NCI-H748 treated with DMSO at 0.1 percent for 48 hours (cell line): ENCODE results near the gene UVSSA.

Experiments
- DNase-seq: peaks from one replicate; lab custom pipeline; 2025; lab: John Stamatoyannopoulos, UW

Gene UVSSA

DNA sequence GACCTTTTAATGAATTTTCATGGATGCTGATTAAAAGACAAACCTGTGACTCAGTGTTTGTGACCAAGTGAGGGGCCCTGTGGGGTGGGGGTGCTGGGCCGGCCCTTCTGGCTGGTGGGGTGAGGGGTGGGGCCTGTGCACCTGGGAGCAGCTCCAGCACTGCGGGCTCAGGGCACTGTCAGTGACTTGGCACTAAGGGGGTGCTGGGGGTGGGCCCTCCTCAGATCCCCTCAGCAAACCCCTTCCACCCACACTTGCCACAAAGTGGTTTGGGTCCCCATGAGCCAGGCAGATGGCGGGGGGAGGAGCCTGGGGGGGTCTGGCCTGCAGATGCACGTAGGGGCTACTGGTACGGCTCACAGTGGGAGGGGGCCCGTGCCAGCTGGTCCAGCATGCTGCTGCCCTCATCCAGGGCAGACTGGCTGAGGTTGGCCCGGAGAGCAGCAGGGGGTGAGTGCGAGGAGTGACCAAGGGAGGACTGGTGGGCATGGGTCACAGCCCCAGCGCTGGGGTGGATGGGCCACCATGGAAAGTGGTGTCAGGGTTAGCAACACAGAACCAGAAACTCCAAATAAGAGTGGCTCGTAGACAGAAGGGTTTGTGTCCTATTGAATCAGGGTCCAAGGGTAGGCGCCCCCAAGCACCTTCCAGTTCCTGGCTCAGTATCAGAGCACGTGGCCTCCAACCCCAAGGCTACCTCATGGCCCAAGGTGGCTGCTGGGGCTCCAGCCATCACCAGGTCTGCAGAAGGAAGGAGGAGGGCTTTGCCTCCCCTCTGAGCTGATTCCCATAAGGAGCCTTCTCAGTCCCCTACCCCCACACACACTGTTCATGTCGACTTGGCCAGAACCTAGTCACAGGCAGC is 49.2 kb downstream of the UVSSA start:
- DNase-seq = no peak

DNA sequence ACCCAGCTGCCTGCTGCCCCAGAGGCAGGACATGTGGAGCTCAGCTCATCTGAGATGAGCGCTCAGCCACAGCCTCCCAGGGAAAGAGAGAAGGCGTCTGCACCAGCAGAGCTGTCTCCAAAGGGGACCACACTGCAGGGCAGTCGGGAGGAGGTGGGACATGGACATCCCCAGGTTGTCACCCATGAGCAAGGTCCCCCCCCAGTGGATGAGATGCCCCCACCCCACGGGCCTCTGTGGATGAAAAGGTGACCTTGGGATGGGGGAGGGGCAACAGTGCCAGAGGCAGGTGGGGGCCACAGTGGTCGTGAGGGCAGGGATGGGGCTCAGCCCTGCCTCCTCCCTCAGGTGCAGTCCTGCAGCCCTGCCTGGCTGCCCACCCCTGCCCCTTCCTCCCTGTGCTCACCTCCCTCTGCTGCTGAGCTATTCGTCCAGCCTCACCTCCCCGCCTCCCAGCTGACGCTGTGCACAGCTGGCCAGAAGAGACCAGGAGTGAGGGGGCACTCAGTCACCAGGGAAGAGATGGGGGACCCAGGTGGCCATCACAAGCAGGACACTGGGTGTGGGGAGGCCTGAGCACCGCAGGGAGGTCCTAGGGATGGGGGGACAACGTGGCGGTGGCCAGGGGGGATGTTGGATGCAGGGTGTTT is 49.9 kb downstream of the UVSSA start:
- no peak for DNase-seq

DNA sequence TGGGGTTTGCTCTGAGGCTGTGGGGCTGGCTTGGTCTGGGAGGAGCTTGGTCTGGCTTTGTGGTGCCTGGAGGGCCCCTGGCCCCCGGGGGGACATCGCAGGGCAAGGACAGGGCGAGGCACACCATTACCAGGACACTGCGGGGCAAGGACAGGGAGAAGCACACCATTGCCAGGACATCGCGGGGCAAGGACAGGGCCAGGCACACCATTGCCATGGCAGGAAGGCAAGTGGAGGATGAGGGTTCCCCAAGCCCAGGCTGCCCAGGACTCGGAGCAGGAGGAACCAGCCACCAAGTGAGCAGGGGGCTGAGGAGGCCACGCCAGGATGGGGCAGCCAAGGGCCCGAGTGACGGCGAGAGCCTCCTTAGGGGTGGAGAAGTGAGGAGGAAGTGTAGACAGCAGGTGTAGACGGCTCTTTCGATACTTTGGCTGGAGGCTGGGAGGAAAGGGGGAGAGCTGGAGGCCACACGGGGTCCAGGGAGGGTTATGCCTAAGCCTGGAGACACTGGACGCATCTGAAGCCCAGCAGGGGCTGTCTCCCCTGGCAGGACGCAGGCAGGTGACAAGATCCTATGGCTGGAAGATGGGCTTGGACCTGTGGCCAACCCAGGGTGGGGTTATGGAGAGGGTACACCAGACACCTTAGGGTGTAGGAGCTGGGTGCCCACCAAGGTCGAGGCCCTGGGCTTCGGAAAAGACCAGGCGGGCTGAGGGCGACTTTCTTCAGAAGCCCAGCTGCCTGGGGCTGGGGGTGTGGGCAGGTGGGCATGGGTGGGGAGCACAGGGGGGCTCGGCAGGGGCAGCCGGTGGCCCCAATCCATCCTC is 51.9 kb downstream of the UVSSA start:
- no peak for DNase-seq

DNA sequence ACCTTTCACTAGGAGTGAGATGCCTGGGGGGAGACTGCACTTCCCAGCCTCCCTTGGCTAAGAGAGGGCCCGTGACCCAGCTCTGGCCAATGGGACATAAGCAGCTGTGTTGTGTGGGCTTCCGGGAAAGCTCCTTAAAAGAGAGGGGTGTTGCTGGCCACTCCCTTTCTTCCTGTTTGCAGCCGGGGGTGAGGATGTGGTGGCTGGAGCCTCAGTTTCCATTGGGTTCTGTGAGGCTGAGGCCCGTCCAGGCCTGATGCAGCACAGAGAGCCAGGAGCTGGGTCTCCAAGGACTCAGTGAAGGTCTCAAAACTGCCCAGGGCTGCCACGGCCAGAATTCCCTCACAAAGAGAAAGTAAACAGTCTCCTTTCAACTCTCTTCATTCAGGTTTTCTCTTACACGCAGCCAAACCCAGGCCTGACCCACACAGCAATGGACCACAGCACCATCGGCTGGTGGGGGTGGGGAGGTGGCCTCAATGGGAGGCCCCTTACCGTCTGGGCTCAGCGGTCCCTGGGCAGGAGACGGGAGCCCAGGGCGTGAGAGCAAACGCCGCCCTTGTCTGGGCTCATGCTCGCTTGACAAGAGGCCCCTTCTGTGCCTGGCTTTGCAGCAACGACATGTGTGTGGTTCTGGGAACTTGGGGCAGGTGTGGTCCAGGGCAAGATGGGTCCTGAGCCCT is 52.6 kb downstream of the UVSSA start:
- no peak for DNase-seq

GRCh38 chr4:1400191-1400805 is 53.3 kb downstream of the UVSSA start:
- DNase-seq = no peak

DNA sequence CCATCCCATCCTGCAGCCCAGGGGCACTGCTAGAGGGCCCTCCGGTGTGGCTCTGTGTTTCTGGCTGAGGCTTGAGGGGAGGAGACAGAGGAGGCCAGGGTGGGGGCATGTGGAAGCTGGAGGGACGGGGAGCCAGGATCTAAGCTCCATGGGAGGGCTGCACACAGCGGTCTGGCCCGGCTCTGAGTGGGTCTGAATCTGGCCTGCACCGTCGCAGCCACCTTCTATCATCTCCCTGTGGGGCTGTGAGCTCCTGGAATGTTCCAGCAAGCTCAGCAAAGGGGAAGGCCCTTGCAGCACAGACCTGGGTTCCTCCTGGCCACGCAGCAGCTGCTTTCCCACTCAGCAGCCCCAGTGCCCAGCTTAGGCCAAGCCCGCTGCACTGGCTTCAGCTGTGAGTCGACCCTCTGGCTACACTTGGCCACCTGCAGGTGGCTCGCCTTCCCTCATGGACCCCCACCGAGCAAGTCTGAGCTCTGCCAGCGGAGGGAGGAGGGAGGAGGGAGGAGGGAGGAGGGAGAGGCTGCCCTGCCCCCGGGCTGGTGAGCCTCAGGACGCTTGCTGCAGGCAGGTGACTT is 53.9 kb downstream of the UVSSA start:
- DNase-seq = no peak

DNA sequence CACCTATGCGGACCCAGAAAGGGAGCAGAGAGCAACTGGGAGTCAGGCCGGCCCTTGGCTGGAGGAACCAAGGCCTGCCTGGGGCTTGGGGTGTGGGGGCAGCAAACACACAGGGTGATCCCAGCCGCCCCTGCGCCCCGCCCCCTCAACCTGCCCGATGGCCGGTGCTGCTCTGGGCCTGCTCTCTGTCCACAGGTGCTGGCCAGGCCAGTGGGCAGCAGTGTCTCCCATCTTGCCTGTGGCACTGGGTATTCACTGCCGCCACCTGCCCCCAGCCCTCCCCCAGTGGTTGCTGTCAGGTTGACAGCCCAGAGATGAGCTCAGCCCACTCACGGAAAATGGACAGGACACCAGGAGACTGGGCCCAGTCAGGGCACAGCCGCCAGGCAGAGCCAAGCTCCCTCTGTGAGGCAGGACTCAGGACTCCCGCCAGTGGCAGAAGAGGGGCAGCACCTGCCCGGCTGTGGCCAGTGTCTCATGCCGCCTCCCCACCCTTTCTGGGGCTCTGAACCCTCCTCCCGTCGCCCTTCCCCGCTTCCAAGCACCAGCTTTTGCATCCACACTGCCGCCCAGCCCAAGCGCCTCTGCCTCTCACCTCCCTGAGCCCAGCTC is 54.5 kb downstream of the UVSSA start:
- no peak for DNase-seq

DNA sequence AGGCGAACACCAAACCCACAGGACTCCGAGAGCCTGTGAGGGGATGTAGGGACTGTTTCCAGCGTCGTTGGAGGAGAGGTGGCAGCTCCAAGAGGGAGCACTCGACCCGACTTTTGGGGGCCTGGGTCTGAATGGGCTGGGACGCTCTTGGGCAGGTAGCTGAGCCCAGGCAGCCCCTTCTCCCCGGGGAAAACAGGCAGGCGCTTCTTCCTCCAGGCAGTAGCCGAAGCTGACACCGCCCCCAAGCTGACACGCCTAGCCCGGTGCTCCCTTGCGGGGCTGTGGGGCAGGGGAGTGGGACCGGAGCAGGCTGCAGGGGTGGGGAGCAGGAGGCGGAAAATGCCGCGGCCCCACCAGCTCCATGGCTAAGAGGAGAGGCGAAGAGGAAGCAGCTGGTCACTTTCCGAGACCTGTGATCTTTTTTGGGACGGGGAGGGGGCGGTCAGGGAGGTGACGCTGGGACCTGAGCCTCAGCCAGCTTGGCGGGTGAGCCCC is 55.1 kb downstream of the UVSSA start:
- DNase-seq = no peak

DNA sequence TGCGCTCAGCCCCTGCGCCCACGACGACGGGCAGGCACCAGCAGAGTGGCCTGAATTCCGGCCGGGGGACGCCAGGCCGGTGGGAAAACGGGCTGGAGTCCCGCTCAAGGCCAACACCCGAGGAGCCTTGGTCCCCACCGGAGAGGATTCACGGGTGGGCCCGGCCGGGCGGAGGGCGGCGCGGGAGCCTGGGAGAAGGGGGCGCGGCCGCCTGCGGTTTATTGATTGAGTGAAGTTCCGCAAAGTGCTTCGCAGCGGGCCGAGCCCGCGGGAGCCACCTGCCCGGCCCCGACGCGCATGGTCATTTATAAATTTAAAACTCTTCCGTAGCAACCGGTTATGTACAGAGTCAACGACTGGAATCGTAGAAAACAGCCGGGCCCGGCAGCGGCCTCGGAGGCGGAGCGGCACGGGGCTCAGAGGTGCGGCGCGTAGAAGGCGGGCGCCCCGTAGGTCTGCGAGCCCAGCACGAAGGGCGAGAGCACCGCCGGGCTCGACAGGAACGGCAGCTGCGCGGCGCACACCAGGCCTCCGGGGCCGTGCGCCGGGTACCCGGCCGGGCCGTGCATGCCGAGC is 55.6 kb downstream of the UVSSA start:
- no peak for DNase-seq

DNA sequence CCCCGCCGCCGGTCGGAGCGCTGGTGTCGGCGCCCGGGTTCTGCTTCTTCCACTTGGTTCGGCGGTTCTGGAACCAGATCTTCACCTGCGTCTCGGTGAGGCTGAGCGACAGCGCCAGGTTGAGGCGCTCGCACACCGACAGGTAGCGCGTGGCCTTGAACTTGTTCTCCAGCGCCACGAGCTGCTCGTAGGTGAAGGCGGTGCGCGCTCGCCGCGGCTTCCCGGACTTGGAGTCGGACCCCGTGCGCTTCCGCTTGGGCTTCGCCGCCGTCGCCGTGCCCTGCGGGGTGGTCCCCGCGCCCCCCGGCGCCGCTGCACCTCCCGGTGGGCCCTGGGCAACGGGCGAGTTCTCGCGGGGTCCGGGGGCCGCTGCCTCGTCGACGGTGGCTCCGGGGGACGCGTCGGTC is 56.2 kb downstream of the UVSSA start:
- no peak for DNase-seq

GRCh38 chr4:1403591-1404572 is 56.9 kb downstream of the UVSSA start:
- DNase-seq = no peak

DNA sequence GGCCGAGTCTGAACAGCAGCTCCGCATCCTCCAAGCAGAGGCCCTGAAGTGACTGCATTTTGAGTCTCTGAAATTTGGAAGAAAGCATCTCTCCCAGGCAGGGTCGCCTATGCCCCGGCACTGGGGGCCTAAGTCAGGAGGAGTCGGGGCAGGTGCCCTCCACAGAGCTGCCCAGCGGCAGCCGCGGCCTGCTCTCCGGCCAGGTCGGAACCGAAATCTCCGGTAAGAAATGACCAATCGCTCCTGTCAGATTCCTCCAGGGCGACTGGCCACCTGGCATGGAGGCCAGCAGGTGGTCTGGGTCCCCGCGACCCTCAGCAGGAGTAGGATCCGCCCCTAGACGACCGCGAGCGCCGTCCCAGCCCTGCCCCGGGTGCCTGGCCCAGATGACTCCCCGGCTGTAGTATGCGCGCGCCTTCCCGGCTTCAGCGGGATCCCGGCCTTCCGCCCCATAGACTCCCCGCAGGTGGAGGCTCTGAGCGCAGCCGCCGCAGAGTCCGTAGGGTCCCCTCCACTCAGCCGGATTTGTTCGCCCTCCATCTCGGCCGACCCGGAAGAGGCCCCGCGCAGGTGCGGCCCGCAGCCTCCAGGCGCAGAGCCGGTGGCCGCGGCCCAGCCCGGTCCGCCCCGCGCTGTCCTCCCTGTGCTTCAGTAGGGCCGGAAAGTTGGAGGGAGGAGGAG is 57.7 kb downstream of the UVSSA start:
- DNase-seq = no peak

- no peak for DNase-seq
Measured at GRCh38 chr4:1405254-1405635, 58.2 kb downstream of the UVSSA start.

GRCh38 chr4:1405636-1406393 is 58.8 kb downstream of the UVSSA start:
- DNase-seq = no peak

DNA sequence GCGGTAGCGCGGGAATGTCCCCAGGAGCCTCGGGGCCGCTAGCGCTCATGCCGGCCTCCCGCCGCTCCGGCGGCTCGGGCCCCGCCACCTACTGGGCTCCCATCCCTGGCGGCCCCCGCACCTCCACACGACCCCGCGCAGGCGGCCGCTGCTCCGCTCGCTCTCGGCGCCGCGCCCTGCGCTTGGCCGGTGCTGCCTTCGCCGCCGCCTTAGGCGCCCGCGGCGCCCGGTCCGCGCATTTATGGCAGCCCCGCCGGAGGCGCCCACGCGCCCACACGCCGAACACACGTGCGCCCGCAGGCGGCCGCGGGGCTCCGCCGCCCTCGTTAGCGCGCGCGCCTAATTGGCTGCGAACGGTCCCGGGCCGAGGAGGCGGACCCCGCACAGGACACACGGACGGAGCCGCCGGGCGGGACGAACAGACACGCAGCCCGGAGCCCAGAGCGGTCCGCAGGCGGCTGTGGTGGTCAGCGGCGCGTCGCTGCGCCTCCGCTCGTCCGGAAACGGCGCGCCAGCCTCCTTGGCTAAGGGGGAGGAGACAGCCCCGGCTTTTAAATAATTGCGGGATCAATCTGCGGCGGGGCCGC is 59.5 kb downstream of the UVSSA start, which contains the start of gene NKX1-1:
NKX1-1 (minus strand) TSS at position 49 of the 587 bp plus-strand sequence; CDS start at position 49, 0 bp downstream.
- no peak for DNase-seq

- no peak for DNase-seq
Measured at GRCh38 chr4:1406981-1407656, 60.1 kb downstream of the UVSSA start.
